ENCODE data around the gene AGO3. TPM values are rescaled to one million over a fixed set of nuclear protein-coding genes. Genes with fewer than 3 reads are reported as not detected.

The AGO3 gene
- total RNA-seq, 1 donor from 2014 or later: 19.1 TPM

DNA sequence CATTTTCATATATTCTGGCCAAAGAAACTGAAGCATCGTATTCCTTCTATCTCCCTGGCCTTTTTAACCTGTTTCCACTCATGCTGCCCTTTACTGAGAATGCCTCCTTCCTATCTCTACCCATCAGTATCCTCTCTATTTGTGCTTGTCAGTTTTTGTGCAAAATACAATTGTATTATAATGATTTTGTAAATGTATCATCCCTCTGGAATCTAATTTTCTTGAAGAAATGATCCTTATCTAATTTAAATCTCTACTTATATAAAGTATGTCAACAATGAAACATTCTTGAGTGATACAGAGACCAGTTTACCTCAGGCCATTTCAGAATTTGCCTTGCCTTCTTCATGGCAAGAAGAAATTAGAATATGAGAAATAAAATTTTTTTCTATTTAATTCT, 93.9 kb downstream of the AGO3 start:
- no peak overlapping the region for H3K4me3 ChIP-seq (ENCODE audit: low read depth, low read length)
- TF ChIP-seq, protein P1, sequence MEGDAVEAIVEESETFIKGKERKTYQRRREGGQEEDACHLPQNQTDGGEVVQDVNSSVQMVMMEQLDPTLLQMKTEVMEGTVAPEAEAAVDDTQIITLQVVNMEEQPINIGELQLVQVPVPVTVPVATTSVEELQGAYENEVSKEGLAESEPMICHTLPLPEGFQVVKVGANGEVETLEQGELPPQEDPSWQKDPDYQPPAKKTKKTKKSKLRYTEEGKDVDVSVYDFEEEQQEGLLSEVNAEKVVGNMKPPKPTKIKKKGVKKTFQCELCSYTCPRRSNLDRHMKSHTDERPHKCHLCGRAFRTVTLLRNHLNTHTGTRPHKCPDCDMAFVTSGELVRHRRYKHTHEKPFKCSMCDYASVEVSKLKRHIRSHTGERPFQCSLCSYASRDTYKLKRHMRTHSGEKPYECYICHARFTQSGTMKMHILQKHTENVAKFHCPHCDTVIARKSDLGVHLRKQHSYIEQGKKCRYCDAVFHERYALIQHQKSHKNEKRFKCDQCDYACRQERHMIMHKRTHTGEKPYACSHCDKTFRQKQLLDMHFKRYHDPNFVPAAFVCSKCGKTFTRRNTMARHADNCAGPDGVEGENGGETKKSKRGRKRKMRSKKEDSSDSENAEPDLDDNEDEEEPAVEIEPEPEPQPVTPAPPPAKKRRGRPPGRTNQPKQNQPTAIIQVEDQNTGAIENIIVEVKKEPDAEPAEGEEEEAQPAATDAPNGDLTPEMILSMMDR (conservative IDR thresholded peaks at IDR 0.05; ENCODE audit: low read depth, low read length): no peak
- DNase-seq (ENCODE audit: low read depth): no peak

DNA sequence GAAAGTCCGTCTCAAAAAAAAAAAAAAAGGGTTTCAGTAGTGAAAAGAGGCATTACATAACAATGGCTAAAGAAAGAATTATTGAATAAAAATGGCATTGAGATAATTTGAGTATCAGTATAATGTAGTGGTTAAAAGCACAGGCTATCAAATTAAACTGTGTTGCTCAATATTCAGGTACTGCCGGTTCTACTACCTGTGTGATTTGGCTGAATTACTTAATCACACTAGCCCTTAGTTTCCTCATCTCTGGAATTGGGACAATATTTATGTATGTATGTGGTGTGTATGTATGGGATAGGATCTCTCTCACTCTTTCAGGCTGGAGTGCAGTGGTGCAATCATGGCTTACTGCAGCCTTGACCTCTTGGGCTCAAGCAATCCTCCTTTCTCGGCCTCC, 96.9 kb downstream of the AGO3 start:
- no peak overlapping the region for H3K4me3 ChIP-seq (ENCODE audit: low read depth, low read length)
- no peak for DNase-seq (ENCODE audit: low read depth)
- TF ChIP-seq, protein P1 (conservative IDR thresholded peaks at IDR 0.05; ENCODE audit: low read depth, low read length): no peak

DNA sequence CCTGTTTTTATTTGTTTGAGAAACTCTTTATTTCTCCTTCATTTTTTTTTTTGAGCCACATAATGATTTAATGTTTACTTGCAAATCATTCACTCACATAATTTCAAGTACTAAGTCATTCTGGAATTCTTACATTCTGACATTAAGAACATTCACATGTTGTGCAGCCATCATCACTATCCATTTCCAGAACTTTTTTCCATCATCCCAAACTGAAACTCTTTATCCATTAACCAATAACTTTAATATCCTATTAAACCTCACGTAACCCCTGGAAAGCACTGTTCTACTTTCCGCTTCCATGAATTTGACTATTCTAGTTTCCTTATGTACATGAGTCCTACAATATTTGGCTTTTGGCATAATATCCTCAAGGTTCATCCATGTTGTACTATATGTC, 100.5 kb downstream of the AGO3 start:
- TF ChIP-seq, protein P1 (conservative IDR thresholded peaks at IDR 0.05; ENCODE audit: low read depth, low read length): no peak
- no peak overlapping the region for H3K4me3 ChIP-seq (ENCODE audit: low read depth, low read length)
- no peak for DNase-seq (ENCODE audit: low read depth)

DNA sequence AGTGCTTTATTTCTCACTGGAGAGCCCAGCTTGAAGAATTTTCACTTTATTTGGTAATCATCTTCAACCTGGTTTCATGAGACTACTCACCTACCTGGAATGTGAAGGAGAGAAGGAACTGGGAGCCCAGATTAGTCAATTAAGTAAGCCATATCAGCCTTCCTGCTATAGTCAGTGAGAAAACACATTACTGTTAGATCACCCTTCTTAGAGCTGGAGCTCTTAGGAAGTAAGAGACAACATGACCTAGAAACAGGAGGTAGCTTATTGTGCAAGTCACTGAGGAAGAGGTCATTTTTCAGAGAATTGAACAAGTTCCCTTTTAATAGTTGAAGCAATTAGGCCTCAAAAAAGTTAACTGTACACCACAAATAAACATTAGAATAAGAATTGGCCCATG, 103.8 kb downstream of the AGO3 start:
- DNase-seq (ENCODE audit: low read depth): peak; percentile 90
- H3K4me3 ChIP-seq (ENCODE audit: low read depth, low read length): no peak overlapping the region
- TF ChIP-seq, protein P1 (conservative IDR thresholded peaks at IDR 0.05; ENCODE audit: low read depth, low read length): no peak

DNA sequence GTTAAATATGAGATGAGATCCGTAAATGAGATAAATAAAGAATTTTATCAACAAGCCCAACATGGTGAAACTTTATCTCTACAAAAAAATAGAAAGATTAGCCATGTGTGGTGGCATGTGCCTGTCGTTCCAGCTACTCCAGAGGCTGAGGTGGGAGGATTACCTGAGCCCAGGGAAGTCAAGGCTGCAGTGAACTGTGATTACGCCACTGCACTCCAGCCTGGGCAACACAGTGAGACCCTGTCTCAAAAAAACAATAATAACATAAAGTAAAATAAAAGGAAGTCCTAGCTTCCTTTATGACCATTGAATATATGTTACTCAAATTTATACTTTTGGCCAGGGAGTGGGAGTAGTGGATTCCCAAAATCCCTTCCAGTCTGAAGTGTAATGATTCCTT, 104.2 kb downstream of the AGO3 start:
- no peak for DNase-seq (ENCODE audit: low read depth)
- no peak overlapping the region for H3K4me3 ChIP-seq (ENCODE audit: low read depth, low read length)
- TF ChIP-seq, protein P1 (conservative IDR thresholded peaks at IDR 0.05; ENCODE audit: low read depth, low read length): no peak

DNA sequence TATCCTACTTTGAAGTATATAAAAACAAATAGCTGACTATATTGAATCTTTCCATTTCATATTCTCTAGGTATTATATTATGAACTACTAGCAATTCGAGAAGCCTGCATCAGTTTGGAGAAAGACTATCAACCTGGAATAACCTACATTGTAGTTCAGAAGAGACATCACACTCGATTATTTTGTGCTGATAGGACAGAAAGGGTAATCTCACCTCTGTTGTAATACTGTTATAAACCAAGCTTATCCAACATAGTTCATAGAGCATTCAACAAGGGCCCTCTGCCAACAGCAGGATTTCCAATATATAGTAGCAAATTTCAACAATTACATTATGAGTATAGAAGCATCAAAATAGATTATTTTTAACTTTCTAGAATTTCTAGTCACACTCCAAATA, 109.3 kb downstream of the AGO3 start:
- TF ChIP-seq, protein P1 (conservative IDR thresholded peaks at IDR 0.05; ENCODE audit: low read depth, low read length): no peak
- no peak overlapping the region for H3K4me3 ChIP-seq (ENCODE audit: low read depth, low read length)
- no peak for DNase-seq (ENCODE audit: low read depth)

DNA sequence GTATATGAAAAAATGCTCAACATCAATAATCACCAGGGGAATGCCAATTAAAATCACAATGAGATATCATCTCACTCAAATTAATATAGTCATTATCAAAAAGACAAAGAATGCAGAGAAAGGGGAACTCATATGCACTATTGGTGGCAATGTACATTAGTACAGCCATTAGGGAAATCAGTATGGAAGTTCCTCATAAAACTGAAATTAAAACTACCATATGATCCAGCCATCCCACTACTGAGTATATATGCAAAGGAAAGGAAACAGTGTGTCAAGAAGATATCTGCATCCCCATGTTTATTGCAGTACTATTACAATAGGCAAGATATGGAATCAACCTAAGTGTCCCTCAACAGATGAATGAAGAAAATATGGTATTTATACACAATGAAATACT, 120.9 kb downstream of the AGO3 start:
- H3K4me3 ChIP-seq (ENCODE audit: low read depth, low read length): no peak overlapping the region
- no peak for DNase-seq (ENCODE audit: low read depth)
- TF ChIP-seq, protein P1 (conservative IDR thresholded peaks at IDR 0.05; ENCODE audit: low read depth, low read length): no peak

Data from epithelial cell of proximal tubule (primary cell).